Activated CD4-positive, CD25-positive, alpha-beta regulatory T cell treated with anti-CD3 and anti-CD28 coated beads, Interleukin-2, amount 50 U/mL, for 72 hours (primary cell): ENCODE measurements around the gene PRR30.

Source experiments
- DNase-seq: peaks from one replicate; pipeline ENCODE4 v3.0.0; 2021

The PRR30 gene

GRCh38 chr2:27152796-27153464 is 13.7 kb upstream of the PRR30 start:
- no peak for DNase-seq

GRCh38 chr2:27152102-27152795 is 13.0 kb upstream of the PRR30 start:
- DNase-seq = no peak

- no peak for DNase-seq
Measured at GRCh38 chr2:27150639-27151230, 11.5 kb upstream of the PRR30 start.

- DNase-seq = no peak
Measured at GRCh38 chr2:27149570-27150405, 10.6 kb upstream of the PRR30 start.

GRCh38 chr2:27148801-27149439 is 9.7 kb upstream of the PRR30 start, which contains the start of gene TCF23:
TSS of gene TCF23 (plus strand) at chr2:27149004. CDS start at chr2:27149134, 130 bp downstream.
- DNase-seq = no peak

- no peak for DNase-seq
Measured at GRCh38 chr2:27147935-27148334, 8.7 kb upstream of the PRR30 start.

- no peak for DNase-seq
Measured at GRCh38 chr2:27145682-27146081, 6.5 kb upstream of the PRR30 start.

- DNase-seq = no peak
Measured at GRCh38 chr2:27143285-27143684, 4.1 kb upstream of the PRR30 start.

GRCh38 chr2:27138111-27138510 is 1.1 kb downstream of the PRR30 start:
- DNase-seq = no peak

GRCh38 chr2:27137322-27137935 is 1.8 kb downstream of the PRR30 start:
- no peak for DNase-seq

GRCh38 chr2:27136751-27137150 is 2.5 kb downstream of the PRR30 start:
- no peak for DNase-seq

- no peak for DNase-seq
Measured at GRCh38 chr2:27135478-27135955, 3.7 kb downstream of the PRR30 start.

- DNase-seq = no peak
Measured at GRCh38 chr2:27134781-27135477, 4.3 kb downstream of the PRR30 start.

GRCh38 chr2:27133905-27134780 is 5.1 kb downstream of the PRR30 start, which contains the start of gene PREB:
TSS of gene PREB (minus strand) at chr2:27134636. CDS start at chr2:27134421, 215 bp downstream.
- DNase-seq = peak; percentile 100

GRCh38 chr2:27133195-27133875 is 5.9 kb downstream of the PRR30 start:
- DNase-seq = no peak

- no peak for DNase-seq
Measured at GRCh38 chr2:27131429-27131828, 7.8 kb downstream of the PRR30 start.

- no peak for DNase-seq
Measured at GRCh38 chr2:27130396-27130795, 8.8 kb downstream of the PRR30 start.

- no peak for DNase-seq
Measured at GRCh38 chr2:27128668-27129571, 10.3 kb downstream of the PRR30 start.
